Naive thymus-derived CD4-positive, alpha-beta T cell (primary cell): ENCODE results near the gene ARHGAP4. TPM values are rescaled to one million over a fixed set of nuclear protein-coding genes. Genes with fewer than 3 reads are reported as not detected.

Source experiments
- ATAC-seq: fragments of 150-1000 bp; cut with Tn5 transposase; 2 replicates; pipeline ENCODE4 v1.10.0; 2021; ENCODE audit warnings: mild to moderate bottlenecking, moderate library complexity
- CTCF ChIA-PET: fragments of 350-600 bp; sonication (Branson Sonifier 250); formaldehyde crosslinking; loops from one replicate; lab custom pipeline; 2021; ENCODE audit warnings: antibody characterized with exemption; lab: Charles Lee
- POLR2A ChIA-PET: fragments of 350-600 bp; sonication (Branson Sonifier 250); formaldehyde crosslinking; loops from one replicate; lab custom pipeline; 2021; ENCODE audit warnings: antibody characterized with exemption, inconsistent platforms; lab: Charles Lee
- DNase-seq, 9 donors: peaks; one replicate each; pipeline versions ENCODE4 v3.0.0 to v3.0.0-alpha.2; 2020 to 2022; ENCODE audit warnings: mixed read lengths in 1 of 9
- H3K27ac ChIP-seq: one replicate; pipeline ENCODE4 v1.7.0; 2013; ENCODE audit warnings: mild to moderate bottlenecking, low read depth, low read length, moderate library complexity
- H3K27me3 ChIP-seq, 2 donors: one replicate each; pipeline ENCODE4 v1.7.0; 2013; ENCODE audit warnings: low read length in 2 of 2, mild to moderate bottlenecking in 2 of 2, moderate library complexity in 2 of 2; ENCODE audit not compliant: control insufficient read depth in 2 of 2, insufficient read depth in 2 of 2
- H3K36me3 ChIP-seq, 3 experiments: 1 replicate in 2 of 3; 2 replicates in 1 of 3; pipeline ENCODE4 v1.7.0; 2013; ENCODE audit warnings: low read length in 3 of 3, mild to moderate bottlenecking in 3 of 3, moderate library complexity in 1 of 3; ENCODE audit not compliant: insufficient read depth in 3 of 3, control insufficient read depth in 2 of 3
- H3K4me1 ChIP-seq, 2 donors: one replicate each; pipeline ENCODE4 v1.7.0; 2013; ENCODE audit warnings: low read length in 2 of 2, mild to moderate bottlenecking in 2 of 2, moderate library complexity in 1 of 2; ENCODE audit not compliant: control insufficient read depth in 2 of 2, insufficient read depth in 2 of 2
- H3K4me3 ChIP-seq: 2 replicates; pipeline ENCODE4 v1.7.0; 2013; ENCODE audit warnings: mild to moderate bottlenecking, low read length
- H3K9me3 ChIP-seq, 3 experiments: 1 replicate in 2 of 3; 2 replicates in 1 of 3; pipeline ENCODE4 v1.7.0; 2013; ENCODE audit warnings: low read length in 3 of 3; ENCODE audit not compliant: control insufficient read depth in 2 of 3
- H3K27ac Mint-ChIP-seq, 9 donors: one replicate each; pipeline ENCODE4 v1.8.0; 2020 to 2022; ENCODE audit warnings: mixed read lengths in 9 of 9, mild to moderate bottlenecking in 8 of 9, moderate library complexity in 5 of 9, inconsistent platforms in 2 of 9
- H3K27me3 Mint-ChIP-seq, 5 donors: one replicate each; pipeline ENCODE4 v1.8.0; 2021 to 2022; ENCODE audit warnings: mixed read lengths in 5 of 5, mild to moderate bottlenecking in 1 of 5
- H3K36me3 Mint-ChIP-seq, 5 donors: one replicate each; pipeline ENCODE4 v1.8.0; 2020 to 2022; ENCODE audit warnings: mixed read lengths in 5 of 5, mild to moderate bottlenecking in 3 of 5, inconsistent platforms in 1 of 5
- H3K4me1 Mint-ChIP-seq, 7 donors: one replicate each; pipeline ENCODE4 v1.8.0; 2020 to 2022; ENCODE audit warnings: mixed read lengths in 7 of 7, mild to moderate bottlenecking in 3 of 7, inconsistent platforms in 1 of 7
- H3K4me3 Mint-ChIP-seq, 10 donors: one replicate each; pipeline ENCODE4 v1.8.0; 2020 to 2022; ENCODE audit warnings: mild to moderate bottlenecking in 10 of 10, mixed read lengths in 10 of 10, moderate library complexity in 6 of 10, inconsistent platforms in 2 of 10
- H3K9me3 Mint-ChIP-seq, 11 donors: one replicate each; pipeline ENCODE4 v1.8.0; 2020 to 2022; ENCODE audit warnings: mixed read lengths in 11 of 11, mild to moderate bottlenecking in 4 of 11, inconsistent platforms in 1 of 11, moderate library complexity in 1 of 11
- intact Hi-C, 2 donors: fragments of 100-400 bp; cut with micrococcal nuclease; formaldehyde crosslinking; loops; one replicate each; pipeline ENCODE4 v1.15.1; 2023
- polyA plus RNA-seq, 2 donors: library from polyadenylated mRNA; unstranded; fragments of 300-500 nt; fragmentation: Illumina TruSeq; gene quantifications; one replicate each; pipeline ENCODE4 v1.2.3, GENCODE V29; 2021
- total RNA-seq, 6 experiments: library from RNA in 5 of 6; stranded (reverse) in 5 of 6; gene quantifications; 1 replicate in 5 of 6; 2 replicates in 1 of 6; pipeline ENCODE4 v1.2.3 and lab custom pipeline; 2021 to 2026

The ARHGAP4 gene
- total and polyA plus RNA-seq, 7 experiments from 2014 or later, result 82.5 to 439 (median 341) TPM

DNA sequence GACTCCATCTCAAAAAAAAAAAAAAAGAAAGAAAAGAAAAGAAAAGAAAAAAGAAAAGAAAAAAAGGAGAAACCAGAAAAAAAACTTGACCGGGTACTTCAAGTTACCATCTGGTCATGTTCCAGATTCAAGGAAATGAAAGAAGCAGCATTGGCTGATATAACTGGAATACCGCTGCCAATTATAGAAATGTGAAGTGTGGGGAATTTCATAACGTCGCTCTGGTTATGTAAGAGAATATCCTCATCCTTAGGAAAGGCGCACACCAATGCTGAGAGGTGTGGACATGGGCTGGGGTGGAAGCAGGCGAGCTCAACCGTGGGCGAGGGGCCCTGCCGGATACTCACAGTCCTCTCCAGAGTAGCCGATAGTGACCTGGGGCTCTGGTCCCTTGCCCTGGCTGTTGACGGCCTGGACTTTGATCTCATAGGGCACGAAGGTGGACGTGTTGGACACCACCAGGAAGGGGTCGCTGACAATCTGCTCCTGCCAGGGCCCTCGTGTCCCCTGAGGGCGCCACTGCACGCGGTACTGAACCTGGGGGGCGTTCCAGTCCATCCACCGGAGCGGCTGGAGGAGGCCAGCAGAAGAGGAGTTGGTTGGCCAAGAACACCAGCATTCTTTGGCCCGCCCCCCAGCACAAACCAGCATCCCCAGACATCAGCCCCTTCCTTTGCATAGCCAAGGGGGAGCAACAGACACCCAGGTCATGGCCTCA lies 59.6 kb downstream of the ARHGAP4 start:
- ChIA-PET POLR2A (no interaction called here), CTCF (no interaction called here)
- intact Hi-C loops, result no loop called here
- Mint-ChIP-seq H3K27me3 (peaks cover 0 to 1% (median 0%) of the 10 kb centered on the region in 5 donors), H3K36me3 (no peaks in the 10 kb centered on the region), H3K27ac (peak overlapping the region in 1 of 9 donors; percentile 17), H3K4me1 (no peaks in the 10 kb centered on the region), H3K9me3 (no peaks in the 10 kb centered on the region), H3K4me3 (no peak overlapping the region)
- Histone ChIP-seq H3K9me3 (no peaks in the 10 kb centered on the region), H3K36me3 (no peaks in the 10 kb centered on the region), H3K27me3 (no peaks in the 10 kb centered on the region), H3K4me1 (no peaks in the 10 kb centered on the region), H3K27ac (no peak overlapping the region), H3K4me3 (no peak overlapping the region)
- ATAC-seq, result no peak
- no peak for DNase-seq

DNA sequence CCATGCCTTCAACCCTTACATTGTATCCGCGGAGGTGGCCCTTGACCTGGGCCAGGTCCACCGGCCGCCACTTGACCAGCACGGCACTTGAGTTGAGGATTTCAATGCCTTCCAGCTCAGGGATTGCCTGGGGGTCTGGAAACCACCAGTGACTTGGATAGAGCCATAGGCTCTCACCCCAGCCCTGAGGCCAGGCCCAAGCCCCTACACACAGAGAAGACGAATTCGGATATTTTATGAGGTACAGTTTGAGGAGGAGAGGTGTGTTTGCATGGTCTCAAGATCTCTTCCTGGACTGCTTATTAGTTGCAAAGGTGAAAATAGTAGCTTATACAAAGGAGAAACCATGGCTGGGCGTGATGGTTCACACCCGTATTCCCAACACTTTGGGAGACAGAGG lies 60.4 kb downstream of the ARHGAP4 start:
- H3K9me3 ChIP-seq, result no peaks in the 10 kb centered on the region
- H3K9me3 Mint-ChIP-seq, result no peaks in the 10 kb centered on the region
- no peaks in the 10 kb centered on the region for H3K36me3 Mint-ChIP-seq
- H3K4me3 ChIP-seq, result no peak overlapping the region
- H3K4me1 Mint-ChIP-seq, result no peaks in the 10 kb centered on the region
- ChIA-PET POLR2A (no interaction called here), CTCF (no interaction called here)
- no peak overlapping the region for H3K27ac ChIP-seq
- no peak overlapping the region for H3K27ac Mint-ChIP-seq
- no peaks in the 10 kb centered on the region for H3K27me3 Mint-ChIP-seq
- ATAC-seq (no peak), DNase-seq (no peak)
- no peaks in the 10 kb centered on the region for H3K27me3 ChIP-seq
- H3K36me3 ChIP-seq, result no peaks in the 10 kb centered on the region
- no peak overlapping the region for H3K4me3 Mint-ChIP-seq
- no peaks in the 10 kb centered on the region for H3K4me1 ChIP-seq
- intact Hi-C loops, result no loop called here

DNA sequence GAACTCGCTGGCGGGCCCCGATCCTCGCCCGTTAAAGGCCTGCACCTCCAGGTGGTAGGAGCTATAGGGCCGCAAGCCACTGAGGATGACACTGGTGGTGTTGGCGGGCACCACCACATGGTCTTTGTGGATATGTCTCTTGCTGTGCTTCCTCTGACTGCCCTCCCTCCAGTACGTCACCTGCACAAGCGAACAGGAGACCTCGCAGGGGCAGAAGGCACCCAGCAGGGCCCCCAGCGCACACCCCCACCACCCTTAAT lies 60.8 kb downstream of the ARHGAP4 start:
- H3K27ac ChIP-seq, result no peak overlapping the region
- H3K36me3 Mint-ChIP-seq, result no peaks in the 10 kb centered on the region
- ATAC-seq (no peak), DNase-seq (no peak)
- H3K4me3 ChIP-seq, result no peak overlapping the region
- H3K36me3 ChIP-seq, result no peaks in the 10 kb centered on the region
- H3K27ac Mint-ChIP-seq, result no peak overlapping the region
- H3K9me3 ChIP-seq, result no peaks in the 10 kb centered on the region
- H3K4me1 Mint-ChIP-seq, result no peaks in the 10 kb centered on the region
- H3K9me3 Mint-ChIP-seq, result no peaks in the 10 kb centered on the region
- intact Hi-C loops, result no loop called here
- H3K27me3 Mint-ChIP-seq, result no peaks in the 10 kb centered on the region
- H3K27me3 ChIP-seq, result no peaks in the 10 kb centered on the region
- CTCF ChIA-PET, result no interaction called here
- no peak overlapping the region for H3K4me3 Mint-ChIP-seq
- no peaks in the 10 kb centered on the region for H3K4me1 ChIP-seq
- POLR2A ChIA-PET, result no interaction called here

DNA sequence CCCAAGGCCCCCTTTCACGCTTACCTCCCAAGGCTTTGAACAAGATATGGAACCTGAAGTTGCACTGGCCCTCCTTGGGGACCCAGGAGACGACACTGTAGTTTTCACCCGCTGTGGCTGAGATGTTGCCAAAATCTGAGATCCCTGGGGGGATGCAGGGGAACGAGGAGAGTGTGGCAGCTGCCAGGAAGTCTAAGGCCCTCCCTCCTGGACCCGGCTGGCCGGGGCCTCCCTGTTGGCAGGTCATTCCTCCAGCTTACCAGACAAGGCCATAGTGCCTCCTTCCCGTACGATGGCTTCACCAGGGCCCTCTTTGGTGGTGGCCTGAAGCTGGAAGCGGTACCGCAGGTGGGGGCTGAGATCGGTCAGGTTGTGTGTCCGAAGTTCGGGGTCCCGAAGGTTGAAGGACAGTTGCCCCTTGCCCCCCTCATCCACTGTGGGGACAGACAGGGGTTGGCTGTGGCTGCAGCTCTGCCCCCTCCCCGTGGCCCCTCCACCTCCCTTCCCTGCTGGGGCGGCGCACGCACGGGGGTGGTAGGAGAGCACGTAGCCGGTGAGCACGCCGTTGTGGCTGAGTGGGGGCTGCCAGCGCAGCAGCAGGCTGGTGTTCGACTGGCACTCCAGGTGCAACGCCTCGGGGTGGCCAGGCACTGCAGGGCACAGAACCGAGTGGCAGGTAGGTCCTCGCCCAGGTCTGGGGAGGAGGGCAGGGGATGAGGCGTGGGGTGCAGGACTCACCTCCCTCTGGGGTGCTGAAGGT lies 61.3 kb downstream of the ARHGAP4 start:
- Mint-ChIP-seq H3K36me3 (no peaks in the 10 kb centered on the region), H3K27me3 (no peaks in the 10 kb centered on the region), H3K4me1 (no peaks in the 10 kb centered on the region), H3K4me3 (no peak overlapping the region), H3K27ac (no peak overlapping the region), H3K9me3 (no peaks in the 10 kb centered on the region)
- ATAC-seq, result no peak
- intact Hi-C loops, result no loop called here
- Histone ChIP-seq H3K27ac (no peak overlapping the region), H3K4me3 (no peak overlapping the region), H3K9me3 (no peaks in the 10 kb centered on the region), H3K4me1 (no peaks in the 10 kb centered on the region), H3K27me3 (no peaks in the 10 kb centered on the region), H3K36me3 (no peaks in the 10 kb centered on the region)
- DNase-seq, result no peak
- POLR2A ChIA-PET, result no interaction called here
- CTCF ChIA-PET, result no interaction called here

DNA sequence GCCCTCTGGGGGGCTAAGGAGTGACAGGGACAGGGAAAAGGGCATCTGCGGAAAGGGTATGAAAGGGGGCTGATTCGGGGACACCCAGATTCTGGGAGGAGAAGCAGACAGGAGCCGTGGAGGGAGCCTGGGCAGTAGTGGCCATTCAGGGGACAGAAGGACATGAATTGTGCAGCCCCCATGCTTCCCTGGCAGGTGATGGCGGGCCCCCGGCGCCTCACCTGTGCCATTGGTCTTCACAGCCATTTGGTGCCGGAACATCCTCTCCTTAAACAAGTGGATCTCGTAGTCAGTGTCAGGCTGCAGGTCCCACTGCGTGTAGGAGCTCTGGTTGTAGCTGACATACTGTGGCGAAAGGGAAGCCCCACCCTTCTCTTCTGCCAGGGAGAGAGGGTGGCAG lies 62.0 kb downstream of the ARHGAP4 start:
- Mint-ChIP-seq H3K4me3 (no peak overlapping the region), H3K4me1 (no peaks in the 10 kb centered on the region), H3K36me3 (no peaks in the 10 kb centered on the region), H3K9me3 (no peaks in the 10 kb centered on the region), H3K27me3 (no peaks in the 10 kb centered on the region), H3K27ac (no peak overlapping the region)
- DNase-seq (no peak), ATAC-seq (no peak)
- intact Hi-C loops, result no loop called here
- H3K27me3 ChIP-seq, result no peaks in the 10 kb centered on the region
- ChIA-PET POLR2A (no interaction called here), CTCF (no interaction called here)
- H3K36me3 ChIP-seq, result no peaks in the 10 kb centered on the region
- no peaks in the 10 kb centered on the region for H3K9me3 ChIP-seq
- H3K4me1 ChIP-seq, result no peaks in the 10 kb centered on the region
- no peak overlapping the region for H3K4me3 ChIP-seq
- H3K27ac ChIP-seq, result no peak overlapping the region

DNA sequence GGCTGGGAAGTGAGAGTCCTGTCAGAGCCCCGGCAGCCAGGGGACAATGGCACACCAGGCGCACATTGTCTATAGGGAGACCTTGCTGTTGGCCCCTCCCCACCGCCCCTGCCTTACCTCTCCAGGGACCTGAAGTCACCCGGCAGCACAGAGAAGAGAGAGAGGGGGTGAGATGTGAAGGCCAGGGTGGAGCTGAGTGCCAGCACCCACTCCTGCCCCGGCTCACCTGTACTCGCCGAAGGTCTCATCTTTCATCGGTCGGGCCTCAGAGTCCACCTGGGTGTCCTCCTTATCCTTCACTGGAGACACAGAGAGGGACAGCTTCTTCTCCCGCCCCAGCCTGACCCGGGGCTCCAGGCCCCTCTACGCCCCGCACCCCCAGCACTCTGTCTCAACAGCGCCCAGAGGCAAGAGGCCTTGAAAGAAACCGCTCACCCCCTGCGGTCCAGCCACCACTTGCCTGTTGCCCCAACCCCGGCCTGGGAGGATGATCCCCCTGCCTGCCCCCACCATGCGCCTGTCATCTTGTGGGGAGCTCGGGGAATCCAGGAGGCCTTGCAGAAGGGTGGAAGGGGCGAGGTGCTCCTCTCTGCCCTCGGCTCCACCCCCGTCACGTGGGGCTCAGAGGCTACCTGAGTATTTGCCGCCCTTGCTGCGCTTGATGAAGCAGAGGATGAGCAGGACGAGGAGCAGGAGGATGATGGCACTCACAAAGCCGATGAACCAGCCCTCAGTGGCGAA lies 62.6 kb downstream of the ARHGAP4 start:
- Mint-ChIP-seq H3K4me3 (no peak overlapping the region), H3K4me1 (peaks cover 0 to under 1% (median 0%) of the 10 kb centered on the region in 7 donors), H3K36me3 (no peaks in the 10 kb centered on the region), H3K9me3 (no peaks in the 10 kb centered on the region), H3K27me3 (peaks cover 0 to 2% (median 0%) of the 10 kb centered on the region in 5 donors), H3K27ac (no peak overlapping the region)
- POLR2A ChIA-PET, result no interaction called here
- no peaks in the 10 kb centered on the region for H3K27me3 ChIP-seq
- CTCF ChIA-PET, result no interaction called here
- H3K36me3 ChIP-seq, result no peaks in the 10 kb centered on the region
- DNase-seq (no peak), ATAC-seq (no peak)
- intact Hi-C loops, result no loop called here
- H3K9me3 ChIP-seq, result no peaks in the 10 kb centered on the region
- no peak overlapping the region for H3K27ac ChIP-seq
- H3K4me1 ChIP-seq, result no peaks in the 10 kb centered on the region
- no peak overlapping the region for H3K4me3 ChIP-seq
